NOMO-1 (cell line): ENCODE data around the gene HOXA5.

Source experiments
- DNase-seq, 2 experiments: peaks; one replicate each; lab custom pipeline; 2025; ENCODE audit not compliant: unreplicated experiment in 2 of 2; lab: John Stamatoyannopoulos, UW

Gene HOXA5

GRCh38 chr7:27161214-27161720 is 17.8 kb upstream of the HOXA5 start:
- DNase-seq: peak; percentile 69 to 89

- DNase-seq: peak; percentile 84 to 86
These were observed 17.2 kb upstream of the HOXA5 start for GRCh38 chr7:27160546-27161213.

- DNase-seq: peak in 1 of 2 experiments; percentile 69
These were observed 16.7 kb upstream of the HOXA5 start for GRCh38 chr7:27160145-27160545.

GRCh38 chr7:27159266-27160144 is 16.0 kb upstream of the HOXA5 start:
- DNase-seq: peak in 1 of 2 experiments; percentile 69

GRCh38 chr7:27158436-27159265 is 15.2 kb upstream of the HOXA5 start:
- DNase-seq: peak in 1 of 2 experiments; percentile 40

- DNase-seq: peak in 1 of 2 experiments; percentile 47
These were observed 14.4 kb upstream of the HOXA5 start for GRCh38 chr7:27157702-27158431.

- no peak for DNase-seq
These were observed 13.6 kb upstream of the HOXA5 start for GRCh38 chr7:27156916-27157701.

GRCh38 chr7:27156508-27156898 is 13.0 kb upstream of the HOXA5 start, which contains the start of gene HOXA7:
Gene HOXA7, minus strand, starts transcription at chr7:27156675. Its CDS starts 130 bp downstream, at chr7:27156545.
- DNase-seq: peak; percentile 75 to 86

- peak in 1 of 2 experiments; percentile 35 for DNase-seq
These were observed 12.5 kb upstream of the HOXA5 start for GRCh38 chr7:27155816-27156507.

- no peak for DNase-seq
These were observed 11.7 kb upstream of the HOXA5 start for GRCh38 chr7:27154901-27155815.

GRCh38 chr7:27154369-27154768 is 10.9 kb upstream of the HOXA5 start:
- DNase-seq: no peak

- DNase-seq: no peak
These were observed 10.0 kb upstream of the HOXA5 start for GRCh38 chr7:27153526-27153925.

GRCh38 chr7:27152816-27153442 is 9.4 kb upstream of the HOXA5 start:
- no peak for DNase-seq

GRCh38 chr7:27151931-27152815 is 8.7 kb upstream of the HOXA5 start, which contains the start of gene HOXA3:
Gene HOXA3, minus strand, starts transcription at chr7:27152583. Its CDS starts 41,943 bp downstream, at chr7:27110640.
- peak; percentile 83 to 84 for DNase-seq

GRCh38 chr7:27151341-27151930 is 8.0 kb upstream of the HOXA5 start:
- DNase-seq: no peak
